IPS-20b (cell line): ENCODE results near the gene FRMD4A.

ENCODE experiments used
- H3K27ac ChIP-seq: one replicate; pipeline ENCODE4 v1.5.1; 2013; ENCODE audit warnings: low read length
- H3K27me3 ChIP-seq: 2 replicates; pipeline ENCODE4 v1.6.1; 2013; ENCODE audit warnings: mild to moderate bottlenecking, low read length, inconsistent platforms; ENCODE audit not compliant: insufficient read depth
- H3K36me3 ChIP-seq: 2 replicates; pipeline ENCODE4 v1.6.1; 2013; ENCODE audit warnings: low read depth, mild to moderate bottlenecking, inconsistent platforms, low read length, moderate library complexity; ENCODE audit not compliant: insufficient read depth
- H3K4me1 ChIP-seq: 2 replicates; pipeline ENCODE4 v1.6.1; 2013; ENCODE audit warnings: mild to moderate bottlenecking, control low read depth, inconsistent platforms, low read length, moderate library complexity; ENCODE audit not compliant: insufficient read depth
- H3K4me3 ChIP-seq: 2 replicates; pipeline ENCODE4 v1.5.1; 2013; ENCODE audit warnings: mild to moderate bottlenecking, low read length, inconsistent platforms
- H3K9ac ChIP-seq: 2 replicates; pipeline ENCODE4 v1.6.1; 2013; ENCODE audit warnings: low read depth, mild to moderate bottlenecking, inconsistent platforms, low read length, moderate library complexity
- H3K9me3 ChIP-seq: 2 replicates; pipeline ENCODE4 v1.6.1; 2013; ENCODE audit warnings: mild to moderate bottlenecking, low read depth, low read length, inconsistent platforms; ENCODE audit not compliant: insufficient read depth

Gene FRMD4A

DNA sequence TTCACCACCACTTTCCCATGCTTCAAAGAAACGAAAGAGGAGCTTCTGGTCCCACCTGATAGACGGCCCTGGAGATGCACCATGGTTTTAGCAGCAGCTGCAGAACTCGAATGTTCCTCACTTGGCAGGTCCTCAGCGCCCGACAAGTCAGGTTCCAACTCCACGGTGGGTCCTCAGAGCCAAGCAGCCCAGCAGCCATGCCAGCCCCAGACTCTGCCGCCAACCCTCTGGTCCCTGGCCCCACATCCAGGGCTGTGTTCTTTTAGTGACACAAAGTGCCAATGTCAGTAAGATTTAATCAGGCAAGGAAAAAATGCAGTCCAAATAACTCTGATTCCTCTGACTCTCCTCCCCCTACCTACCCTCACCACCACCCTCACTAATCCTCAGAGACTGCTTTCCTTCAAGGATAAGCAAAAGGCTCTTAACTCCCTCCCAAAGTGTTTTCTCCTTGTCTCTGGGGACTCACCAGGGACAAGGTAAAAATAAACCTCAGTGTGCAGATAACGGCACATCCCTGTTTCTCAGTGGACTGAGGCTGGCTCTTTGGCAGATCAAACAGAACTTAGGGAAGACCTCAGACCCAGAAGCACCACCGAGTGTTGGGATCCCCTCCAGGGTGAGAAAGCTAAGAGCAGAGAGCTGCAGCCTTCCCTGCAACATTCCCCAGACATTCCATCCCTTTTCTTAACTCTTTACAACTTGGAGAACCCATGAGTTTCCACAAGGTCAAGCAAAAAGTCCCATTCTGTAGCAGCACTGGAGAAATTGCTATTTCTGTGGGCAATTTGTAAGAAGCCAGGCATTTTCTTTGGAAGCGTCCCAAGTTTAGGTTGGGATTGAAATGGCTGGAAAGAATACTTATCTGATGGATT is 358.9 kb downstream of the FRMD4A start:
- H3K36me3 ChIP-seq: no peaks in the 10 kb centered on the region
- peak overlapping the region; percentile 10 for H3K27ac ChIP-seq
- no peaks in the 10 kb centered on the region for H3K27me3 ChIP-seq
- no peaks in the 10 kb centered on the region for H3K9me3 ChIP-seq
- no peak overlapping the region for H3K9ac ChIP-seq
- peaks cover 21% of the 10 kb centered on the region; the same call in 1 of the 2 replicates for H3K4me1 ChIP-seq
- H3K4me3 ChIP-seq: no peak overlapping the region

DNA sequence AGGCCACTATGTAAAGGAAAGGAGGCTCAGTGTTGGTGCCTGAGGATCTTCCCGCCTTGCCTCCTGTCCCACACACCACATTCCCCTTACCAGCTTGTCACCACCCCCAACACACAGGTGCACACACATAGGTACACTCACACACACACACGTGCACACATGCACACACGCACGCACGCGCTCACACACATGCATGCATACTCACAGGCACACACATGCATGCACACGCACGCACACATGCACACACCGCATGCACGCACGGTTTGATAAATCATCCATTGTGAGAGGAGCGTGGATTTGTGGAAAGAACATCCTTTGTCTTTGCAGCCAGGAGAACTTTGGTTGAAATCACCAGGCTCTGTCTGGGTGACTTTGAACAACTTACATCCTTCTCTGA is 359.8 kb downstream of the FRMD4A start:
- peaks cover 21% of the 10 kb centered on the region; the same call in 1 of the 2 replicates for H3K4me1 ChIP-seq
- no peaks in the 10 kb centered on the region for H3K27me3 ChIP-seq
- H3K9ac ChIP-seq: no peak overlapping the region
- H3K36me3 ChIP-seq: no peaks in the 10 kb centered on the region
- H3K4me3 ChIP-seq: no peak overlapping the region
- H3K27ac ChIP-seq: no peak overlapping the region
- H3K9me3 ChIP-seq: no peaks in the 10 kb centered on the region

DNA sequence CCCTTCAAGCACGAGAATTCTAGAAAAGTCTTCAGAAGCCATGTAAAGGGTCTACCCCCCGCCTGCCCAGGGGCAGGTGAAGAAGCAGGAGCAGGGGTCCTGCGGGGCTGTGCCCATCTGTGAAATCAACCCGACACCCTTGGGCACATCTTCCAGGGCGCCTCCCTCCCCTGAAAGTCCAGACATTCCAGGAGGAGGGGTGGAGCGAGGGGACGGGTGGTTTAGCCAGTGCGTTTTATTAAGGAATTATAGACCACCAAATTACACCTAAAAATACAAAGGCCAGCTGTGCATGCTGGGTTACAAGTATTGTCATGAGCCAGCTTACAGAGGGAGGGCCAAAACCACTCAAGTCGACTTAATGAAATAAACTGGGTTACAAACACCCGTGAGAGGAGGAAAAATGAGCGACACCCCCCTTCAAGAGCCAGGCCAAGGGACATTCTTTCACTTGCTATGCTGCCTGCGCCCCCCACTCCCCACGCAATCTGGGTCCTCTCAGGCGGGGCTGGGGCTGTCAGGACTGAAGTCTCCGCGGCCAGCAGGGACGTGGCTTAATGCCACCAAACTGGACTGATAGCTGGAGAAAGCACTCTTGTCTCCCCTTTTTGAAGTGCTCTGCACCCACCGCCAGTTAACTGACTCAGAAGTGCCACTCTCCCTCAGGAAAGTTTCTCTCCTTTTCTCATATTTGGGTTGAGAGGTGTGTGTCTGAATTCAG is 360.3 kb downstream of the FRMD4A start:
- no peak overlapping the region for H3K9ac ChIP-seq
- H3K4me1 ChIP-seq: peaks cover 21% of the 10 kb centered on the region; the same call in 1 of the 2 replicates
- H3K9me3 ChIP-seq: no peaks in the 10 kb centered on the region
- H3K27me3 ChIP-seq: no peaks in the 10 kb centered on the region
- H3K36me3 ChIP-seq: no peaks in the 10 kb centered on the region
- no peak overlapping the region for H3K27ac ChIP-seq
- H3K4me3 ChIP-seq: no peak overlapping the region

DNA sequence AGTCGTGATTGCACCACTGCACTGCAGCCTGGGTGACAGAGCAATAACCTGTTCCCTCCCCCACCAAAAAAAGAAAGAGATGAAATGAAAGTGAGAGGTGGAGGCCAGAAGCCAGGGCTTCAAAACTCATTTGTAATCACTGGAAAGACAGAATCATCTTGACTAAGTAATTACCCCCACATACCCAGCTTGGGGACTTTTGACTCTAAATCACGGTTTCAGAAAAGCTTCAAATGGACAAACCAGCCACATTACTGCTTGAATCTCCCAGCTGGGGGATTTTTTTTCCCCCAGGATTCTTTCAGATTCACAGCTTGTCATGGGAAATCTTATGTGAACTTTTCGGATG is 361.0 kb downstream of the FRMD4A start:
- Histone ChIP-seq H3K4me3 (no peak overlapping the region), H3K4me1 (peaks cover 21% of the 10 kb centered on the region; the same call in 1 of the 2 replicates), H3K27me3 (no peaks in the 10 kb centered on the region), H3K9me3 (no peaks in the 10 kb centered on the region), H3K36me3 (no peaks in the 10 kb centered on the region), H3K27ac (no peak overlapping the region), H3K9ac (no peak overlapping the region)

DNA sequence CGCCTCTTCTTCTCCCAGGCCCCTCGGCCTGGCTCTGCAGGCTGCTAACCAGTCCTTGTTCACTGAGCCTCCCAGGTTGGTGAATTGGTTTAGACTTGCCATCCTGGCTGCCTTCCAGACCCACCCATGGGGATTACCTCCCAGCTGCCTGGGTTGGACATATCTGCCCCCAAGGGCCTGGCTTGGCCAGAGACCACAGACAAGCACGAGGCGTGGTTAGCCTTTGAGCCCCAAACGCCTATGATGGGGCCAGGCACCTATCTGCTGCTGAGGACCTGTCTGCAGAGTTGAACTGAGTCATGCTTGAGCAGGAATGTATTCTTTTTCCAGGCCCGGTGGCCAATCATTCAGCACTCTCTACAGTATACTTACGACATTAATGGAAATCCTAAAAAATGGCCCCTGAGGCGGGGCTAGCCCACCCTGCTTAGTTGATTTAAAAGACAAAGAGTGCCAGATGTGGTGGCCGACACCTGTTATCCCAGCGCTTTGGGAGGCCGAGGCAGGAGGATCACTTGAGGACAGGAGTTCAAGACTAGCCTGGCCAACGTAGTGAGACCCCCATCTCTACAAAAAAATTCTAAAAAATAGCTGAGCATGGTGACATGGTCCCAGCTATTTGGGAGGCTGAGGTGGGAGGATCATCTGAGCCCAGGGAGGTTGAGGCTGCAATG is 361.5 kb downstream of the FRMD4A start:
- no peaks in the 10 kb centered on the region for H3K27me3 ChIP-seq
- no peaks in the 10 kb centered on the region for H3K36me3 ChIP-seq
- no peak overlapping the region for H3K4me3 ChIP-seq
- no peak overlapping the region for H3K27ac ChIP-seq
- peaks cover 21% of the 10 kb centered on the region; the same call in 1 of the 2 replicates for H3K4me1 ChIP-seq
- H3K9me3 ChIP-seq: no peaks in the 10 kb centered on the region
- H3K9ac ChIP-seq: no peak overlapping the region

DNA sequence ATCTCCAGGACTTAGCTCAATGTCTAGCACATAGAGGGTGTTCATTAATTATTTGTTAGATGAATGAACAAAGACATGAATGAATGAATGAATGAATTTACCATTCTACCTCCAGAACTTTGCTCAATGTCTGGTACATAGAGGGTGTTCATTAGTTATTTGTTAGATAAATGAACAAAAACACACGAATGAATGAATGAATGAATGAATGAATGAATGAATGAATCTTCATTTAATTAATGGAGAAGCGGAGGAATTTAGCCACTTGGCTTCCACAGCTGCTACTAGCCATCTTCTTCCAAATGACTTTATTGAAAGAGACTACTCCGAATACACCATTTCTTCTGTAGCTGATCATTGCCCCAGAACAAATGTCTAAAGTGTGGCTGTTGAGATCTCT is 368.9 kb downstream of the FRMD4A start:
- H3K4me1 ChIP-seq: peaks cover 9% of the 10 kb centered on the region
- H3K36me3 ChIP-seq: no peaks in the 10 kb centered on the region
- no peaks in the 10 kb centered on the region for H3K27me3 ChIP-seq
- no peak overlapping the region for H3K27ac ChIP-seq
- no peak overlapping the region for H3K9ac ChIP-seq
- no peaks in the 10 kb centered on the region for H3K9me3 ChIP-seq
- H3K4me3 ChIP-seq: no peak overlapping the region

DNA sequence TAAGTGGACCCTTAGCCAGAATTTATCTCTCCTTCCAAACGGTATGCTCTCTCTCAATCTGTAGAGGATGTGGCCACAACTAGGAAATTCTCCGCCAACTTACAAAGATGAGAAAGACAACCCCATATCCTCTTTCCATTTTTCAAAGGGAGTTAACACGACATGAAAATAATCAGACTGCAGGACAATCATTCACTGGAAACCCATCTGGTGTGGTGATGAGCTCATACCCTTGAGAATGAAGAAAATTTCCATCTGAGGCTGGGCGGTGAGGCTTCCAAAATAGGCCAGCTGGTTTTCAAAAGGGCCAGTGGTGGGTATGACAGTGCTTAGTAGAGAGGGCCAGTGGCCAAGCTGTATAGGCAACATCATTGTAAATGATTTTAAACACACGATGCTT is 369.6 kb downstream of the FRMD4A start:
- Histone ChIP-seq H3K4me1 (peaks cover 9% of the 10 kb centered on the region), H3K27me3 (no peaks in the 10 kb centered on the region), H3K4me3 (no peak overlapping the region), H3K27ac (no peak overlapping the region), H3K36me3 (no peaks in the 10 kb centered on the region), H3K9me3 (no peaks in the 10 kb centered on the region), H3K9ac (no peak overlapping the region)

DNA sequence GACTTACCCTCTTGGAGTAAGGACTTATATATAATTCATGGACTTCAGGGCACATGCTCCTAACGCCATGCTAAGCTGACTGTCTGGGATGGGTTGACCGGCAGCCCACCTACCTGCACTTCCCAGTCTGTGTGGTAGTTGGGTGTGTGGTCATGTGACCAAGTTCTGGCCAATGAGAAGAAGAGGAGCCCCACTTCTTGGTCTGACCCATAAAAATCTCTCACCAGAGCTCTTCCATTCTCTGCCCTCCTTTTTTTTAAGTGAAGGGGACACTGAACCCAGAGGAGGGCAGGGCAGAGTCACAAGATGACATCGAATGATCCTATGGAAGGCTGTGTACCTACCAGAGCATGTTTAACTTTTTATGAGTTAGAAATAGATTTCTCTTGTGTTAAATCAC is 370.1 kb downstream of the FRMD4A start:
- no peaks in the 10 kb centered on the region for H3K27me3 ChIP-seq
- no peaks in the 10 kb centered on the region for H3K9me3 ChIP-seq
- H3K27ac ChIP-seq: no peak overlapping the region
- H3K9ac ChIP-seq: no peak overlapping the region
- H3K36me3 ChIP-seq: no peaks in the 10 kb centered on the region
- H3K4me1 ChIP-seq: peaks cover 9% of the 10 kb centered on the region
- H3K4me3 ChIP-seq: no peak overlapping the region

DNA sequence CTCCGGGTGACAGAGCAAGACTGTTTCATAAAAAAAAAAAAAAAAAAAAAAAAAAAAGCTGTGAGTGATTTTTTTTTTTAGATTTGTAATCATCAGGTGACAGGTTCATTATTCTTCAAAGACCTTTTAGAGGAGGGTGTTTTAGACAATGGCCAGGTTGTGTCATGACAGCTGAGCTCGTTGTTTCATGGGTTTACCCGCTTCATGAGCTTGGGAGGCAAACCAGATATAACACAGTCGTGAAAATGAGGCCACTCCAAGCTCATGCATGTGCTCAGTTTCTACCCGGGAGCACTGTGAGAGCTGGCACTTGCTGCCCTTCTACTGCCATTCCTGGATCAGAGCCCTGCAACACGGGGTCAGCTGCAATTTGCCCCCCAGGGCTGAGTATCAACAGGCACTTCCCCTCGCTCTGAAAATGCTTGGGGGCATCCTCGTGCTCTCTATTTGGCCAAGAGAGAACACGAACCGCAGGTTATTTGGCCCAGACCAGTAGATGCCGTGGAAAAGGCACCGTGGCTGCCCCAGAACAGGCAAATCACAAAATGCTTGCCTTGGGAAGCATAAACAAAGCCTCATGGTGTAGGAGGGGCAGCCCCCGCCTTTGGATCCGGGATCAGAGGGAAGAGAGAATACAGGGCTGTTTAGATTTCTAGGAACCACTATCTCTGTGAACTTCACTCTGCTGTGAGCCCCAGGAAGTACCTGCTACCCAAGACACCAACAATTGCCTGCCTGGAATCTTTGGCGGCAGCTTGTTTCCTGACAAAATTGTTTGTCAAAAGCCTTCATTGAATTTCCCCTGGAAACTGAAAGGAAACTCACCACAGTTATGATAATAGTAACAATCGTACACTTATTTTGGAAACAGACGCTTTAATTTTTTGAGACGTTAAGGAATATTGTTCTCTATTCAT is 371.0 kb downstream of the FRMD4A start:
- Histone ChIP-seq H3K27ac (no peak overlapping the region), H3K4me1 (peaks cover 12% of the 10 kb centered on the region), H3K36me3 (no peaks in the 10 kb centered on the region), H3K9ac (no peak overlapping the region), H3K4me3 (no peak overlapping the region), H3K9me3 (no peaks in the 10 kb centered on the region), H3K27me3 (no peaks in the 10 kb centered on the region)

DNA sequence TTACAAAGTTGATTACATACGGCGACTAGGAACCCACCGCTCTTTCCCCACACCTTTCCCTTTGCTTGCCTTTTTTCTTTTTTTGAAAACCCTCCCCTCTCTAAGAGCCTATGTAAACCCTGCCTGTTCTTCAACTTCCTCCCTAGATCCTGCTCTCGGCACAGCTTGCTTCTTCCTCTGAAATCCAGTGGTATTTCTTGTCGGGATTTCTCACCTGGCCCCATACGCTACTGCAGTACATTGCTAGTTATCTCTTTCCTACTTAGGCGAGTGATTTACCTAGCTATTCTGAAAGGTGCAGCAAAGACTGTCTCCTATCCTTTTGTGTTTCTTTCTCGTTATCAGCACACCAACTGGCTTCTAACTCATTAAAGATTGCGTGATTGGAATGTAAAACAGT is 372.9 kb downstream of the FRMD4A start:
- no peak overlapping the region for H3K4me3 ChIP-seq
- peaks cover 12% of the 10 kb centered on the region for H3K4me1 ChIP-seq
- no peaks in the 10 kb centered on the region for H3K36me3 ChIP-seq
- H3K9me3 ChIP-seq: no peaks in the 10 kb centered on the region
- H3K27me3 ChIP-seq: no peaks in the 10 kb centered on the region
- H3K27ac ChIP-seq: no peak overlapping the region
- H3K9ac ChIP-seq: no peak overlapping the region

DNA sequence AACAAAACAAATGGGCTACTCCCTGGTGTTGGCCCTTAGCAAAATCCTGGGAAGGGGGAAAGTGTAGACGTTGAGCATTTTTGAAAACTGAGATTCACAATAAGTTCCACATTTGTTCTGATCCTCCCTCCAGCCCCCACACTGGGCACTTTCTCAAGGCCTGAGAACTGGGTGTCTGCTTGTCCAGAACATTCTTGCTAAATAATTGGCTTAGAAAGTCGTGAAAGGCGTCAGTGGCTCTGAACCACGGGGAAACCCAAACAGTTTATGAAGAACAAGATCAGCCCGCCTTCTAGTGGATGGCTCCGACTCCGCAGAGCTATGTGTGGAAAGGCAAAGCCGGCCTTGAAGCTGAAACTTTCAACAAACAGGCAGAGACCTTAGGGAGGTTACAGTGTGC is 373.9 kb downstream of the FRMD4A start:
- Histone ChIP-seq H3K4me3 (no peak overlapping the region), H3K36me3 (no peaks in the 10 kb centered on the region), H3K9ac (no peak overlapping the region), H3K27me3 (no peaks in the 10 kb centered on the region), H3K9me3 (no peaks in the 10 kb centered on the region), H3K27ac (no peak overlapping the region), H3K4me1 (peaks cover 12% of the 10 kb centered on the region)
